HG02759 (cell line): Measurements from ENCODE around the gene GMFB.

ENCODE experiments used
- ATAC-seq: cut with Tn5 transposase; IDR thresholded peaks from one replicate; pipeline ENCODE4 v1.9.1; 2021; ENCODE audit warnings: mild to moderate bottlenecking, moderate library complexity; ENCODE audit not compliant: unreplicated experiment

GMFB gene

DNA sequence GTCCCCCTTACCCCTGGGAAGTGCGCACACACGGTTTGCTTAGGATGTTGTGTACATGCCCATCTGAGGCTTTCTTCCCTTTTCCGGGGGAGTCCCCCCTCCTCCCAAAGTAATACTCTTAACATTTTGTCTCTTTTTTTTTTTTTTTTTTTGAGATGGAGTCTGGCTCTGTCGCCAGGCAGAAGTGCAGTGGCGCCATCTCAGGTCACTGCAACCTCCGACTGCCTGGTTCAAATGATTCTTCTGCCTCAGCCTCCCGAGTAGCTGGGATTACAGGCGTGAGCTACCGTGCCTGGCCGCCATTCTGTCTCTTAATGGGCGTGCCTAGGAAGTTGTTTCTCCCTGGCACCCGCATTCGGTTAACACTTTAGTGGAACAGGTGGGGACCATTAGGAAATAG lies 4.5 kb upstream of the GMFB start:
- ATAC-seq: no peak

- ATAC-seq: no peak
These were observed 1.8 kb upstream of the GMFB start for GRCh38 chr14:54490445-54491175.

- ATAC-seq: no peak
These were observed 1.1 kb upstream of the GMFB start for GRCh38 chr14:54489731-54490444.

GRCh38 chr14:54489318-54489683 lies 521 bp upstream of the GMFB start:
- ATAC-seq: peak; percentile 10

- ATAC-seq: no peak
These were observed 498 bp downstream of the GMFB start for GRCh38 chr14:54488318-54488645.

GRCh38 chr14:54487771-54488170 lies 1.0 kb downstream of the GMFB start:
- ATAC-seq: no peak

GRCh38 chr14:54486685-54487084 lies 2.1 kb downstream of the GMFB start:
- no peak for ATAC-seq

DNA sequence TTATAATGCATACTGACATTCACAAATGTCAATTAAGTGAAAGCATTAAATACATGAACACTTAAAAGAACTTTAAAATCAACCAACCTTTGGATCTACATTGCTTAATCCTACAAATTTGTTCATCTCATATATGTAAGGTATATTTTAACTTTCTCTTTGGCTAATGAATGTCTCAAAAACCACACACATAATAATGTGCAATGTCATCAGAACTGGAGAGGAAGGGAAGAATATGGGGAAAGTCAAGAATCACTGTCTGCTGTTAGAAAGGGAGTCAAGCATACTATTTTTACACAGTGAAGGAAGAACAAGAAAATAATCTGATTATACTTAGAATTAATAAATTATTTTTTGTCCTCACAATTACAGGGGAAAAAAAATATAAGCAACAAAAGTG lies 4.9 kb downstream of the GMFB start:
- no peak for ATAC-seq

- ATAC-seq: peak; percentile 43
These were observed 5.6 kb downstream of the GMFB start for GRCh38 chr14:54483073-54483745.

GRCh38 chr14:54481695-54482094 lies 7.1 kb downstream of the GMFB start:
- no peak for ATAC-seq

- no peak for ATAC-seq
These were observed 7.8 kb downstream of the GMFB start for GRCh38 chr14:54480830-54481562.

GRCh38 chr14:54478636-54479215 lies 10.1 kb downstream of the GMFB start:
- ATAC-seq: no peak

DNA sequence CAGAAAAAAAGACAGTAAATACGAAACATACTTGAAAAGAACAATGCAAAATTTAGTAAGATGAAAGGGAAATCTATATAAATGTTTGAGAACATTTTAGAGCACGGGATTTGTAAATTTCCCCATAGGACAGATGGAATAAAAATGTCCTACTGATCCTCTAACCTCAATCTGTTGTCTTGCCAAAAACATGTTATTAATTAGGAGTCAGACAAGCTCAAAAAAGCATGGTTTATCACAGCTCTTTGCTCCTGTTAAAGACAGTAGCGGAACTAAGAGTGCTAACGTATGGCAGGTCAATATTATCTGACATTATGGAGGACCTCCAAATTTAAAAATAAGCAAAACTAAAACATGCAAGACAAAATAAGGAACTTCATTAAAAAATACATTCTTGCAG lies 12.9 kb downstream of the GMFB start:
- no peak for ATAC-seq

GRCh38 chr14:54475187-54475899 lies 13.4 kb downstream of the GMFB start:
- ATAC-seq: no peak

DNA sequence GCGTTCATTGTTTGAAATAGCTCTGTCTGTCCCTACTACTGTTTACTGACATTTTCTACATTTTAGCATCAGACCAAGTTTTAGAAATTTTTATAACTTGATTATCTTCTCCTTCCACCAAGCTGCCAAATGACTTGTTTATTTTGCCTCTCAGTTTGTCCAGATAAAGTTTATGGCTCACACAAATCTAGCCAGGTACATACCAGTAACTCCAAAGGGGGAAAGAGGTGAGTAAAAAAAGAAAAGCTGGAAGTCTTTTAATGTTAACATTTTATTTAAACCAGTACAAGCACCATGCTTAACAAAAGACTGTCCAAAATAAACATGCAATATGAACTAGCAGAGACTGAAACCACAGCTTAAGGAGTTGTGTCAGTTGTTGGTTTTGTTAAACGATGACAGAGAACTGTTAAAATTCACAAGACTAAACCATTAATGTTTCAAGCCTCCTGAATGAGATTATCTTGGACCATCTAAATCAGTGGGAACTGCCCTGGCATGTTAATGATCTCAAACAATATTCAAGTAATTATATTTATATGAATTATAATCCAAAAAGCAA lies 14.5 kb downstream of the GMFB start:
- ATAC-seq: no peak

DNA sequence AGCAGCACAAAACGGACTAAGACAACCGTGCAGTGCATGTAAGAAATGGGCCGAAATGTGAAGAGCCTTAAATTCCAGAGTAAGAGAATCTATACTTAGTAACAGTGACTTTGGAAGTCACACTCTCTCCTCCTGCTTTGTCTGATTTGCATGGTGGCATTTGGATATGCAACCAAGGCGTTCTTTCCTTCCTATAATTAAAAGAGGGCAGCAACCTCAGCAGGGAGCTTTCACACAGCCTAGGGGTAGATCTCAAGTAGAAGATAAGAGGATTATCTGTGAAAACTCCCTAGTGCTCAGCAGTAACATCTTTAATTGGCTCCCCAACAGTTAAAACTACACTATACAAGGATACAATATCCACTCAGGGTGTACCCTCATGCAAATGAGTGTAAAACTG lies 16.5 kb downstream of the GMFB start:
- ATAC-seq: no peak

- no peak for ATAC-seq
These were observed 17.1 kb downstream of the GMFB start for GRCh38 chr14:54471641-54472040.

GRCh38 chr14:54470701-54471100 lies 18.1 kb downstream of the GMFB start:
- ATAC-seq: no peak

- ATAC-seq: no peak
These were observed 21.5 kb downstream of the GMFB start for GRCh38 chr14:54467280-54467679.

DNA sequence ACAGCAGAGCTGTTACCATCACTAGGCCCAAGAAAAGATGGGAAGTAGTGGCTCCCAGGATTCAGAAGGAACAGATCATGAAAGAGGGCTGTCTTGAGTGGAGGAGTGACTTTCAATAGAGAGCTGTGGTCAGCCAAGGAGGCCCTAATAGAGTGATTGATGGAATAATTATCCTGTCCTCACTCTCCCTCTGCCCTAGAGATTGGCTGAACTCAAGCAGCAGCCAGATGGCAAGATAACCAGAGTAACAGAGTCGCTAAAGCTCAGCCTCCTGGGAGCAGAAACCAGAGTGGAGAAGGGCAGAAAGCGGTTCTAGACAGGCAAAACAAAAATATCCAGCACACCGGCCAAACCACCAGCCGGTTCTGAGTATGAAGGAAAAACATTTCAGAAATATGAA lies 23.1 kb downstream of the GMFB start:
- no peak for ATAC-seq
